ENCODE results near the gene CLDN5.

DNA sequence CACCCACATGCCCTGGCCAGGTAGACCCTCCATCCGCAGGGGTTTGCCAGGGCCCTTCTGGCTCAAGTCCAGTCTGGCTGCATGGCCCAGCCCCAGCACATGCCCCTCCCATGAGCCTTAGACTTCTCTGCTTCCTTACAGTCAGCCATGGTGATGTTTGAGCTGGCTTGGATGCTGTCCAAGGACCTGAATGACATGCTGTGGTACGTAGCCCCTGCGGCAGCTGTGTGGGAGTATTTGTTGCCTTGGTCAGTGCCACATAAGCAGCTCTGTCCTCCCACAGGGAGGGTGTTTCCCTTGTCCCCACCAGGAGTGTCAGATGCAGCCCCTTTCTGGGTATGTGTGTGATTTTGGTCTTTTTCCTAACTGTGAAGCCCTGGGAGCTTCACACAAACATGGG lies 27.0 kb downstream of the CLDN5 start:
- TF ChIP-seq POLR2A (IDR thresholded peaks at IDR 0.05): no peak
- TF ChIP-seq CTCF (IDR thresholded peaks at IDR 0.05): no peak

All from heart left ventricle (tissue), 13 donors.